Calu3 (cell line): Measurements from ENCODE around the gene PTPRN2. TPM values are rescaled to one million over a fixed set of nuclear protein-coding genes. Genes with fewer than 3 reads are reported as not detected.
"Not testable (repeated sequence)": the region's sequence is repeated elsewhere in the genome, so short reads cannot be mapped to it uniquely, and the experiment has no call there.

ENCODE experiments used
- BruUV-seq: library from RNA; stranded (reverse); fragments of 400-500 nt; replicated peaks from 2 replicates; lab custom pipeline; 2021; lab: Mats Ljungman, UMichigan
- CTCF ChIA-PET: fragments of 300-600 bp; sonication (Branson Sonifier 250); formaldehyde crosslinking; loops from one replicate; lab custom pipeline; 2022; ENCODE audit warnings: antibody characterized with exemption; lab: Charles Lee
- DNase-seq: peaks from one replicate; pipeline ENCODE4 v3.0.0; 2022
- H3K27ac Mint-ChIP-seq: one replicate; pipeline ENCODE4 v1.8.0; 2022; ENCODE audit warnings: mixed read lengths; ENCODE audit not compliant: unreplicated experiment
- H3K27me3 Mint-ChIP-seq: one replicate; pipeline ENCODE4 v1.8.0; 2022; ENCODE audit warnings: mixed read lengths; ENCODE audit not compliant: unreplicated experiment
- H3K36me3 Mint-ChIP-seq: one replicate; pipeline ENCODE4 v1.8.0; 2022; ENCODE audit warnings: mild to moderate bottlenecking, moderate library complexity, mixed read lengths; ENCODE audit not compliant: insufficient read depth, unreplicated experiment
- H3K4me1 Mint-ChIP-seq: one replicate; pipeline ENCODE4 v1.8.0; 2022; ENCODE audit warnings: mild to moderate bottlenecking, low read depth, mixed read lengths; ENCODE audit not compliant: unreplicated experiment
- H3K4me3 Mint-ChIP-seq: one replicate; pipeline ENCODE4 v1.8.0; 2022; ENCODE audit warnings: mild to moderate bottlenecking, low read depth, moderate library complexity, mixed read lengths; ENCODE audit not compliant: unreplicated experiment
- H3K9me3 Mint-ChIP-seq: one replicate; pipeline ENCODE4 v1.8.0; 2022; ENCODE audit warnings: low read depth, mixed read lengths; ENCODE audit not compliant: unreplicated experiment
- CTCF ChIP-seq: fragments of 200-600 bp; IDR thresholded peaks from one replicate; pipeline ENCODE4 v1.8.0; 2022; ENCODE audit warnings: antibody characterized with exemption; ENCODE audit not compliant: unreplicated experiment
- intact Hi-C: fragments of 100-400 bp; cut with micrococcal nuclease; formaldehyde crosslinking; loops from one replicate; pipeline ENCODE4 v1.10.0; 2022; ENCODE audit not compliant: unreplicated experiment
- total RNA-seq: library from RNA; stranded (reverse); gene quantifications from 2 replicates; pipeline ENCODE4 v1.2.3, GENCODE V29; 2022

PTPRN2 gene
- total RNA-seq, 1 experiment from 2014 or later: 2.0 TPM

- Mint-ChIP-seq H3K9me3 (no peaks in the 10 kb centered on the region), H3K4me1 (no peaks in the 10 kb centered on the region), H3K4me3 (no peak overlapping the region), H3K36me3 (no peaks in the 10 kb centered on the region), H3K27ac (no peak overlapping the region), H3K27me3 (no peaks in the 10 kb centered on the region)
- DNase-seq: no peak
- no TSS peak for BruUV-seq
- intact Hi-C loops: no loop called here
- TF ChIP-seq CTCF: no peak
- CTCF ChIA-PET: no interaction called here
These were observed 919.3 kb downstream of the PTPRN2 start for GRCh38 chr7:157668221-157668883.

- BruUV-seq: no TSS peak
These were observed 919.9 kb downstream of the PTPRN2 start for GRCh38 chr7:157667731-157668130.

GRCh38 chr7:157667261-157667660 is 920.4 kb downstream of the PTPRN2 start:
- no TSS peak for BruUV-seq
- Mint-ChIP-seq H3K27me3 (no peaks in the 10 kb centered on the region), H3K9me3 (no peaks in the 10 kb centered on the region), H3K4me3 (no peak overlapping the region), H3K27ac (no peak overlapping the region), H3K36me3 (no peaks in the 10 kb centered on the region), H3K4me1 (no peaks in the 10 kb centered on the region)
- intact Hi-C loops: no loop called here
- DNase-seq: no peak
- no peak for TF ChIP-seq CTCF
- CTCF ChIA-PET: no interaction called here

More at GRCh38 chr7:157667731-157668130, 919.9 kb downstream of the PTPRN2 start:
- TF ChIP-seq CTCF: no peak
- CTCF ChIA-PET: no interaction called here
- DNase-seq: no peak
- no peaks in the 10 kb centered on the region for H3K27me3 Mint-ChIP-seq
- H3K27ac Mint-ChIP-seq: no peak overlapping the region
- no peaks in the 10 kb centered on the region for H3K36me3 Mint-ChIP-seq
- H3K9me3 Mint-ChIP-seq: no peaks in the 10 kb centered on the region
- H3K4me3 Mint-ChIP-seq: no peak overlapping the region
- no peaks in the 10 kb centered on the region for H3K4me1 Mint-ChIP-seq
- intact Hi-C loops: no loop called here

- intact Hi-C loops: no loop called here
- CTCF ChIA-PET: interaction anchor here (0.6 kb wide), 1 partner anchor 328 kb away, joined by 6 read pairs; no protein-coding TSS in a partner anchor
- TF ChIP-seq CTCF: no peak
- BruUV-seq: no TSS peak
- Mint-ChIP-seq H3K9me3 (no peaks in the 10 kb centered on the region), H3K36me3 (no peaks in the 10 kb centered on the region), H3K4me1 (no peaks in the 10 kb centered on the region), H3K27me3 (no peaks in the 10 kb centered on the region), H3K4me3 (no peak overlapping the region), H3K27ac (no peak overlapping the region)
- DNase-seq: no peak
These were observed 921.0 kb downstream of the PTPRN2 start for GRCh38 chr7:157666530-157667040.

- DNase-seq, BruUV-seq, H3K4me1 Mint-ChIP-seq, H3K36me3 Mint-ChIP-seq, CTCF ChIA-PET, H3K4me3 Mint-ChIP-seq, H3K27me3 Mint-ChIP-seq, H3K27ac Mint-ChIP-seq, H3K9me3 Mint-ChIP-seq, intact Hi-C loops: not testable (repeated sequence)
These were observed 922.0 kb downstream of the PTPRN2 start for GRCh38 chr7:157665634-157665988.
